Fibroblast of lung (primary cell): ENCODE results near the gene CAPN10.

ENCODE experiments used
- EZH2 ChIP-seq: IDR thresholded peaks from 2 replicates; pipeline ENCODE4 v1.5.1; 2012; ENCODE audit warnings: low read length, control low read depth, mild to moderate bottlenecking; ENCODE audit errors: missing control alignments
- TF ChIP-seq, protein P1 (sequence below), 2 donors: IDR thresholded peaks in 1 of 2; conservative IDR thresholded peaks in 1 of 2; 1 replicate in 1 of 2; 2 replicates in 1 of 2; pipeline ENCODE4 v1.5.1; 2011 to 2012; ENCODE audit warnings: low read length in 2 of 2, control low read depth in 1 of 2, inconsistent platforms in 1 of 2, low read depth in 1 of 2, mild to moderate bottlenecking in 1 of 2

DNA sequence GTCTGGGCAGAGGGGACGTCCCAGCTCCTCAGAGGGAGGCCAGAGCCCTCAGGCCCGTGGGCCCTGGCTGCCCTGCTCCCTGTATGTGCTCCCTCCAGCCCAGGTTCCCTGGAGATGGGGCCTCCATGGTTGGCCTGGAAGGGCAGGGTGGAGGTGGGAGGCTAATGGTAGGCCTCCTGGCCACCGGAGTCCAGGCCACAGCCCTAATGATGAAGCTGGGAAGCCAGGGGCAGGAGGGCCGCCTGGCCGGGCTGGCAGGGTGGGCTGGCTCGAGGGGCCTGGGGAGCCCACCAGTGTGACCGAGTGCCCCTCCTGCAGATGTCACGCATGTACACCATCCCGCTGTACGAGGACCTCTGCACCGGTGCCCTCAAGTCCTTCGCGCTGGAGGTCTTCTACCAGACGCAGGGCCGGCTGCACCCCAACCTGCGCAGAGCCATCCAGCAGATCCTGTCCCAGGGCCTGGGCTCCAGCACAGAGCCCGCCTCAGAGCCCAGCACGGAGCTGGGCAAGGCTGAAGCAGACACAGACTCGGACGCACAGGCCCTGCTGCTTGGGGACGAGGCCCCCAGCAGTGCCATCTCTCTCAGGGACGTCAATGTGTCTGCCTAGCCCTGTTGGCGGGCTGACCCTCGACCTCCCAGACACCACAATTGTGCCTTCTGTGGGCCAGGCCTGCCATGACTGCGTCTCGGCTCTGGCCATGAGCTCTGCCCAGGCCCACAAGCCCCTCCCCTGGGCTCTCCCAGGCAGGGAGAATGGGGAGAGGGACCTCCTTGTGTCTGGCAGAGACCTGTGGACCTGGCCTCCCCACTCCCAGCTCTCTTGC, 9.0 kb upstream of the CAPN10 start:
- TF ChIP-seq, protein P1, sequence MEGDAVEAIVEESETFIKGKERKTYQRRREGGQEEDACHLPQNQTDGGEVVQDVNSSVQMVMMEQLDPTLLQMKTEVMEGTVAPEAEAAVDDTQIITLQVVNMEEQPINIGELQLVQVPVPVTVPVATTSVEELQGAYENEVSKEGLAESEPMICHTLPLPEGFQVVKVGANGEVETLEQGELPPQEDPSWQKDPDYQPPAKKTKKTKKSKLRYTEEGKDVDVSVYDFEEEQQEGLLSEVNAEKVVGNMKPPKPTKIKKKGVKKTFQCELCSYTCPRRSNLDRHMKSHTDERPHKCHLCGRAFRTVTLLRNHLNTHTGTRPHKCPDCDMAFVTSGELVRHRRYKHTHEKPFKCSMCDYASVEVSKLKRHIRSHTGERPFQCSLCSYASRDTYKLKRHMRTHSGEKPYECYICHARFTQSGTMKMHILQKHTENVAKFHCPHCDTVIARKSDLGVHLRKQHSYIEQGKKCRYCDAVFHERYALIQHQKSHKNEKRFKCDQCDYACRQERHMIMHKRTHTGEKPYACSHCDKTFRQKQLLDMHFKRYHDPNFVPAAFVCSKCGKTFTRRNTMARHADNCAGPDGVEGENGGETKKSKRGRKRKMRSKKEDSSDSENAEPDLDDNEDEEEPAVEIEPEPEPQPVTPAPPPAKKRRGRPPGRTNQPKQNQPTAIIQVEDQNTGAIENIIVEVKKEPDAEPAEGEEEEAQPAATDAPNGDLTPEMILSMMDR (conservative IDR thresholded peaks at IDR 0.05 in 1 of 2, IDR thresholded peaks at IDR 0.05 in 1 of 2; ENCODE audit: low read depth in 1 of 2, low read length in 2 of 2): no peak
- TF ChIP-seq EZH2: no peak
